Neural progenitor cell (in vitro differentiated cells): ENCODE data around the gene OR5L1. TPM values are rescaled to one million over a fixed set of nuclear protein-coding genes. Genes with fewer than 3 reads are reported as not detected.

Experiments used
- DNase-seq: peaks from one replicate; pipeline ENCODE4 v3.0.0-alpha.2; 2016; ENCODE audit warnings: low spot score
- H2AFZ ChIP-seq: fragments of 200-600 bp; sonication (generic); replicated peaks from 2 replicates; pipeline ENCODE4 v1.6.1; 2016; ENCODE audit warnings: antibody characterized with exemption
- H3F3A ChIP-seq: fragments of 200-600 bp; sonication (generic); 2 replicates; pipeline ENCODE4 v1.6.1; 2016; ENCODE audit warnings: antibody characterized with exemption, low read depth
- H3K27ac ChIP-seq: fragments of 200-600 bp; sonication (generic); 2 replicates; pipeline ENCODE4 v1.5.1; 2016; ENCODE audit warnings: mild to moderate bottlenecking
- H3K27me3 ChIP-seq: fragments of 200-600 bp; sonication (generic); 2 replicates; pipeline ENCODE4 v1.6.1; 2016; ENCODE audit warnings: mild to moderate bottlenecking, moderate library complexity
- H3K36me3 ChIP-seq: fragments of 200-600 bp; sonication (generic); 2 replicates; pipeline ENCODE4 v1.5.1; 2016
- H3K4me1 ChIP-seq: fragments of 200-600 bp; sonication (generic); 2 replicates; pipeline ENCODE4 v1.6.1; 2016; ENCODE audit warnings: mixed run types
- H3K4me2 ChIP-seq: fragments of 200-600 bp; sonication (generic); 2 replicates; pipeline ENCODE4 v1.6.1; 2016
- H3K4me3 ChIP-seq: fragments of 200-600 bp; sonication (generic); 2 replicates; pipeline ENCODE4 v1.5.1; 2016
- H3K79me2 ChIP-seq: fragments of 200-600 bp; sonication (generic); 2 replicates; pipeline ENCODE4 v1.6.1; 2016; ENCODE audit warnings: low read depth
- H3K9ac ChIP-seq: fragments of 200-600 bp; sonication (generic); 2 replicates; pipeline ENCODE4 v1.6.1; 2016
- H3K9me3 ChIP-seq: fragments of 200-600 bp; sonication (generic); 2 replicates; pipeline ENCODE4 v1.5.1; 2016; ENCODE audit warnings: low read depth
- H4K20me1 ChIP-seq: fragments of 200-600 bp; sonication (generic); 2 replicates; pipeline ENCODE4 v1.6.1; 2016; ENCODE audit warnings: low read depth
- H3K27ac Mint-ChIP-seq: 3 replicates; pipeline ENCODE4 v1.8.0; 2021; ENCODE audit warnings: mixed read lengths
- H3K27me3 Mint-ChIP-seq: 2 replicates; pipeline ENCODE4 v1.8.0; 2022; ENCODE audit warnings: low read depth, mild to moderate bottlenecking, inconsistent platforms, moderate library complexity, mixed read lengths; ENCODE audit not compliant: insufficient read depth
- H3K36me3 Mint-ChIP-seq: 3 replicates; pipeline ENCODE4 v1.8.0; 2021; ENCODE audit warnings: mixed read lengths
- H3K4me1 Mint-ChIP-seq: 3 replicates; pipeline ENCODE4 v1.8.0; 2021; ENCODE audit warnings: mixed read lengths
- H3K4me3 Mint-ChIP-seq: 3 replicates; pipeline ENCODE4 v1.8.0; 2021; ENCODE audit warnings: mild to moderate bottlenecking, moderate library complexity, mixed read lengths
- H3K9me3 Mint-ChIP-seq: 3 replicates; pipeline ENCODE4 v1.8.0; 2020; ENCODE audit warnings: mixed read lengths
- EZH2 ChIP-seq: fragments of 200-600 bp; sonication (generic); IDR thresholded peaks from 2 replicates; pipeline ENCODE4 v1.6.1; 2017; ENCODE audit warnings: antibody characterized with exemption, mild to moderate bottlenecking, moderate library complexity
- EZH2phosphoT487 ChIP-seq: fragments of 200-600 bp; sonication (generic); IDR thresholded peaks from 2 replicates; pipeline ENCODE4 v1.6.1; 2017; ENCODE audit warnings: antibody characterized with exemption
- total RNA-seq: library from RNA; depleted of rRNA; stranded (reverse); fragments of >200 nt; gene quantifications from 2 replicates; pipeline ENCODE4 v1.2.3, GENCODE V29; 2015; ENCODE audit warnings: low replicate concordance
- TF ChIP-seq, protein P1 (sequence below): fragments of 200-600 bp; sonication (generic); IDR thresholded peaks from 2 replicates; pipeline ENCODE4 v1.5.1; 2017; ENCODE audit warnings: antibody characterized with exemption, mild to moderate bottlenecking

The OR5L1 gene
- total RNA-seq, 1 donor from 2014 or later, result not detected

DNA sequence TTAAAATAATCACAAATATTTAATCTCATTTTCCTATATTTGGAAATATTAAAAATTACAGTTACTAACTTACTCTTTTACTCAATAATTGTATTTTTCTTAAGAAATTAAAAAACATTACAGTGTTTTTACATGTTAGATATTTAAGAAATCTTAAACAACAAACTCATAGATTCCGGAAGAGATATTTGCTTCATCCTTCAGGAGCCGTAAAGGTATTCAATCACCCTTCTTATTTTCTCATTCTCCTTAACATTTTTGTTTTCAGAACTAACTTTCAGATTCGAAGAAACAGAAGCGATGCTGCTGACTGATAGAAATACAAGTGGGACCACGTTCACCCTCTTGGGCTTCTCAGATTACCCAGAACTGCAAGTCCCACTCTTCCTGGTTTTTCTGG lies 8.2 kb downstream of the OR5L1 start, which contains the start of gene OR5D18:
Gene OR5D18 (plus strand): TSS at position 301 of the 400 bp plus-strand sequence. CDS start 0 bp downstream, at position 301.
- Histone ChIP-seq H2AFZ (no peak within 1 kb of the TSS), H3K9me3 (peaks cover 20% of the 10 kb centered on the region)

DNA sequence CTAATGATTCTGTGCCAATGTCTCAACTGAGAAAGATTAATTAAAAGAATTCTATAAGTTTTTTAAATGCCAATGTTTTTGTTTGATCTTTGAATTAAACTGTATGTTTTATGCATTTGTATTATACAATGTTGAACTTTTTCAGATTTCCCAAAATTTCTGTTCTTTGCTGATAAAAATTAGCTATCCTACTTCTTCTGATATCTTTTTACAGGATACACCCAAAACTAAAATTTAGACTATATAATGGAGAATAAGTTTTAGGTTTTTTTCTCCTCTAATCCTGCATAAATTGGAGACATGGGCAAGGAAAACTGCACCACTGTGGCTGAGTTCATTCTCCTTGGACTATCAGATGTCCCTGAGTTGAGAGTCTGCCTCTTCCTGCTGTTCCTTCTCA lies 15.8 kb downstream of the OR5L1 start, which contains the start of gene OR5L2:
Gene OR5L2 (plus strand): TSS at position 301 of the 400 bp plus-strand sequence. CDS start 0 bp downstream, at position 301.
- no peak for DNase-seq
- Histone ChIP-seq H3K4me2 (no peak within 1 kb of the TSS), H3K36me3 (no peaks in the 10 kb centered on the region), H3K9ac (no peak within 1 kb of the TSS), H3K9me3 (peaks cover 28% of the 10 kb centered on the region), H3K79me2 (no peaks in the 10 kb centered on the region), H3K4me1 (no peaks in the 10 kb centered on the region), H3K27me3 (no peaks in the 10 kb centered on the region), H3F3A (no peaks in the 10 kb centered on the region), H2AFZ (no peak within 1 kb of the TSS), H4K20me1 (no peaks in the 10 kb centered on the region), H3K4me3 (no peak within 1 kb of the TSS), H3K27ac (no peak within 1 kb of the TSS)
- no peaks in the 10 kb centered on the region for H3K27me3 Mint-ChIP-seq
- H3K9me3 Mint-ChIP-seq, result peaks cover 8% of the 10 kb centered on the region
- no peak within 1 kb of the TSS for H3K27ac Mint-ChIP-seq
- H3K36me3 Mint-ChIP-seq, result no peaks in the 10 kb centered on the region
- TF ChIP-seq, protein P1, sequence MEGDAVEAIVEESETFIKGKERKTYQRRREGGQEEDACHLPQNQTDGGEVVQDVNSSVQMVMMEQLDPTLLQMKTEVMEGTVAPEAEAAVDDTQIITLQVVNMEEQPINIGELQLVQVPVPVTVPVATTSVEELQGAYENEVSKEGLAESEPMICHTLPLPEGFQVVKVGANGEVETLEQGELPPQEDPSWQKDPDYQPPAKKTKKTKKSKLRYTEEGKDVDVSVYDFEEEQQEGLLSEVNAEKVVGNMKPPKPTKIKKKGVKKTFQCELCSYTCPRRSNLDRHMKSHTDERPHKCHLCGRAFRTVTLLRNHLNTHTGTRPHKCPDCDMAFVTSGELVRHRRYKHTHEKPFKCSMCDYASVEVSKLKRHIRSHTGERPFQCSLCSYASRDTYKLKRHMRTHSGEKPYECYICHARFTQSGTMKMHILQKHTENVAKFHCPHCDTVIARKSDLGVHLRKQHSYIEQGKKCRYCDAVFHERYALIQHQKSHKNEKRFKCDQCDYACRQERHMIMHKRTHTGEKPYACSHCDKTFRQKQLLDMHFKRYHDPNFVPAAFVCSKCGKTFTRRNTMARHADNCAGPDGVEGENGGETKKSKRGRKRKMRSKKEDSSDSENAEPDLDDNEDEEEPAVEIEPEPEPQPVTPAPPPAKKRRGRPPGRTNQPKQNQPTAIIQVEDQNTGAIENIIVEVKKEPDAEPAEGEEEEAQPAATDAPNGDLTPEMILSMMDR, result no peak
- TF ChIP-seq EZH2, result no peak
- TF ChIP-seq EZH2phosphoT487, result no peak
- no peaks in the 10 kb centered on the region for H3K4me1 Mint-ChIP-seq
- no peak within 1 kb of the TSS for H3K4me3 Mint-ChIP-seq

More for the DNA sequence above, 8.2 kb downstream of the OR5L1 start, which contains the start of gene OR5D18:
- Histone ChIP-seq H4K20me1 (no peaks in the 10 kb centered on the region), H3K4me3 (no peak within 1 kb of the TSS), H3K9ac (no peak within 1 kb of the TSS), H3K27me3 (no peaks in the 10 kb centered on the region), H3K36me3 (no peaks in the 10 kb centered on the region), H3F3A (no peaks in the 10 kb centered on the region), H3K79me2 (no peaks in the 10 kb centered on the region), H3K4me1 (no peaks in the 10 kb centered on the region), H3K27ac (no peak within 1 kb of the TSS), H3K4me2 (no peak within 1 kb of the TSS)
- H3K36me3 Mint-ChIP-seq, result no peaks in the 10 kb centered on the region
- H3K27ac Mint-ChIP-seq, result no peak within 1 kb of the TSS
- TF ChIP-seq EZH2phosphoT487 (no peak), EZH2 (no peak)
- TF ChIP-seq, protein P1, result no peak
- H3K4me1 Mint-ChIP-seq, result no peaks in the 10 kb centered on the region
- no peak for DNase-seq
- H3K4me3 Mint-ChIP-seq, result no peak within 1 kb of the TSS
- peaks cover 34% of the 10 kb centered on the region for H3K9me3 Mint-ChIP-seq
- no peaks in the 10 kb centered on the region for H3K27me3 Mint-ChIP-seq

DNA sequence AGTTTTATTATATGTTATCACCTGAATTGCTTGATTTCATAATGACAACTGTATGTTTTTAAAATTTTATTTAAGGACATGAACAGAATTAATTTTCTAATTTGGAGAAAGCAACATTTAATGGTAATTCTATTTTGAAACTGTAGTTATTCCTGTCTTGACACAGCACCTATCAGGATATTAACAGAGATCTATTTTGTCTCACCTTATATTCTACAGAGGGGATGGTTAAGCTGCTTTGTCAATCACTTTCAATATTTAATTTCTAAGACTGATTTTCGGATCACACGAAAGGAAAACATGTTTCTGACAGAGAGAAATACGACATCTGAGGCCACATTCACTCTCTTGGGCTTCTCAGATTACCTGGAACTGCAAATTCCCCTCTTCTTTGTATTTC lies 27.3 kb downstream of the OR5L1 start, which contains the start of gene OR5D16:
Gene OR5D16 (plus strand): TSS at position 301 of the 400 bp plus-strand sequence. CDS start 0 bp downstream, at position 301.
- Histone ChIP-seq H3K4me2 (no peak within 1 kb of the TSS), H3K4me3 (no peak within 1 kb of the TSS), H2AFZ (no peak within 1 kb of the TSS), H3K27ac (no peak within 1 kb of the TSS), H3K79me2 (no peaks in the 10 kb centered on the region), H3K9me3 (peaks cover 42% of the 10 kb centered on the region), H3K9ac (no peak within 1 kb of the TSS), H3K36me3 (no peaks in the 10 kb centered on the region), H3F3A (no peaks in the 10 kb centered on the region), H4K20me1 (no peaks in the 10 kb centered on the region), H3K4me1 (no peaks in the 10 kb centered on the region), H3K27me3 (no peaks in the 10 kb centered on the region)
- no peaks in the 10 kb centered on the region for H3K27me3 Mint-ChIP-seq
- H3K4me3 Mint-ChIP-seq, result no peak within 1 kb of the TSS
- H3K4me1 Mint-ChIP-seq, result no peaks in the 10 kb centered on the region
- no peak for DNase-seq
- TF ChIP-seq EZH2, result no peak
- TF ChIP-seq EZH2phosphoT487, result no peak
- TF ChIP-seq, protein P1, result no peak
- no peak within 1 kb of the TSS for H3K27ac Mint-ChIP-seq
- H3K9me3 Mint-ChIP-seq, result peaks cover 22% of the 10 kb centered on the region
- H3K36me3 Mint-ChIP-seq, result no peaks in the 10 kb centered on the region
